ENCODE measurements around the gene CAPN8.

Gene CAPN8

DNA sequence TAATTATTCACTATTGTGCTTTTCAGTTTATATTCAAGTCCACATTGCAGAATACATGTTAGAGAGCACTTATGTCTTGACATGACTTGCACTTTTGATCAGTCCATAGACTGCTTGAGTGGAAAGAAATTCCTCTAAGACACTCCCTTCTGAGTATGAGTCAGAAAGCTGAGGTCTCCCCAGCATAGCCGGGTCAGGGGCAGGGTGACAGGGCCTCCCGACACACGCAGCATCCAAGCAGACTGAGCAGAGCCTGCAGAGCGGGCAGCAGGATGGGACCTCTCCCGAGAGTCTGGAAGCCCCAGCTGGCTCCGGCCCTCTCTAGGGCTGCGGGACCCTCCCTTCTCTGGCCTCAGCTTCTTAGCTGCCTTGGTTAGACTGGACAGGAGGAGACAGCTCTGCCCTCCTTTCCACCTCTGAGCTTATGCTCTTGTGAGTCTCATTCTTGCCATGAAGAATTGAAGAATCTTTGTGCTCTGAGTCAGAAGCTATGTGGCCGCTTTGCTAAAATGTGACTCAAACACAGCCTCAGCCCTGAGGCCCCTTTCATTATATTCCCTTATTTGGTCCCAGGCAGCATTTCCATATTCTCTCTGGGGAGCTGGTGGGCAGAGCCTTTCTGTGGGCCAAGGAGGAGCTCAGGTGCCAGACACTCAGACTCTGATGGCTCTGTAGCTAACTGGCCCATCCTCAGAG is 35.6 kb upstream of the CAPN8 start:
- peak; percentile 91 for DNase-seq

DNA sequence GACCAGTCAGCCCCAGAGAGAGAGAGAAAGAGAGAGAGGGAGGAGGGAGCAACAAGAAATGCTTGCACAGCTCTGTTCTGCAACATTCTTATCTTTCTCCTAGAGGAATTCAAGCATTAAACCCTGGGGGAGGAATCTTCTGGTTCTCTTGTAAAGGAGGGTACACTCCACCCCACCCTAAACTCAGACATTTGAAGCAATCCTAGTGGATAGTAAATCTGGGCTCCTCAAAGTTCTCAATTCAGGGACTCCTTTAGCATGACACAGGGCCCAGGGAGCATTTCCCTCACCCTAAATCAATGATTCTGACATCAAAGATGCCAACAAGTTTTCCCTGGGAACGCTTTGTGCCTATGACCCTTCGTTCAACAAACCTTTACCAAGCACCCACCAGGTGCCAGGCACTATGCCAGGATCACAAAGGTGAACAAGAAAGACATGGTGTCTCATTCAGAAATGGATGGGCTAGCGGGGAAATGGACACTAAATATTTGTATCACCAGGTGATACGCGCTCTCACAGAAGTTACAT is 35.0 kb upstream of the CAPN8 start:
- no peak for DNase-seq

DNA sequence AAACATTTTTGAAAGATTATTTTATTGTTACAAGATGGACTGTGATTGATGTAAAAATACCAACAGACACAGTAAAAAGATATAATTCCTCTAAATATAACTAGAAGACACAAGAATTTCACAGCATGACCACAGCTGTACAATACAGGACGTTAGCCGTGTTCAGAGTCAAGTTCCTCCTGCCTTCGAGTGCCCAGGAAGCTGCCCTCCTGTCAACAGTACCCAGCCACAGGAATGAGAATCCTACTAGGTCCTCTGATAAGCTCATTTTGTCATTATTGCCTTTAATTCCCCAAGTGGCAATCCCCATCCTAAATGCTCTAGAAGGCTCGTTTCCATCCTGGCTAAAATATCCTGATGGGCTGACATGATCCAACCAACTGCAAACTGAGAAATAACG is 30.4 kb upstream of the CAPN8 start:
- DNase-seq: no peak

DNA sequence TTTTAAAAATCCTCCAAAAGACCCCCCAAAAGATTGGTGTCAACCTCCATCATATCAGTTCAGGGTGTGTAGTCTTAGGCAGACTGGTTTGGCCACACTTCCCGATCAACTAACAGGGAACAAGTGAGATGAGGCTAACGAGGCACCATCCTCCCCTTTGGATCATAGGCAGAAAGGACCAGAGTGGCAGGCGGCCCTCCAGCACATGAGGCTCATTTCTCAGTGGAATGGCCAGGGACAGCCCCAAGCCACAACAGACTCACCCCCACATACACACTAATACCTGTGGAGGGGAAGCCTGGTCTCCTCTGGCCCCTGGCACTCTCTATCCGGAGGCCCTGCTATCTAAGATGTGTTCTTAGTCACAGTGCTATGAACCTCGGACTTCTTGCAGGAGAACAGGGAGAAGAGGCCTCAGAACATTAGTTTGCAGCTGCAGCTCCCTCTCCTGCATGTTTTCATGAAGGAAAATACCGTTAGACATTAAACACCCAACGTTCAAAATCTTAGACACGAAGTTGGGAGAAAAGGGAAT is 29.6 kb upstream of the CAPN8 start:
- no peak for DNase-seq

DNA sequence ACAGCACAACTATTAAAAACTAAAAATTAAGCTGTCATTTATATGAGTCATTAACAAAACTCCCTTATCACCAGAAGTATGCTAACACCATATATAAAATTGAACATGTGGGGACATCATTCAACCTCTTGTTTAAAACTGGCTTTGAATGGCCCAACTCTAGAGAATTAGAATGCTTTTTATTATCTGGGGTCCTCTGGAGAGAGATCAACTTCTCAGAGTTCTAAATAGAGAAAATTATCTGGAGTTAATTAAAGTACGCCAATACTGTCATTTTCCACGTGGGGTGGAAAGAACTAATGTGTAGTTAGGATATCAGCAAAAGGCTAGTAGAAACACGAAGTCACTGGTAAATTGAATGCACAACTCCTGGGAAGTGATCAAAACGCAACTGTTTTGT is 25.6 kb upstream of the CAPN8 start:
- DNase-seq: no peak

DNA sequence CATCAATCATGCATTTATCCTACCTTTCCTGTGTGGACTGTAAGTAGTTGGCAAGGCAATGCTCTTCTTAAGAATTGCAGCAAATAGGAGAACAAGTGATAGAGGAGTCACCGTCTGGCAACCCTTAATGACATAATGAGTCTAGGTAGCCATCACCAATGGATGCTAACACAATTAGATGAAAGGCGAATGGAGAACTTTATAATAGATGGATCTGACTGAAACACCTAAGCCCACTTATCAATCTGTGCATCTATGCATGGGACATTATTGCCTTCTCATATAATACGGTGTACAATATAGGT is 18.9 kb upstream of the CAPN8 start:
- DNase-seq: no peak

DNA sequence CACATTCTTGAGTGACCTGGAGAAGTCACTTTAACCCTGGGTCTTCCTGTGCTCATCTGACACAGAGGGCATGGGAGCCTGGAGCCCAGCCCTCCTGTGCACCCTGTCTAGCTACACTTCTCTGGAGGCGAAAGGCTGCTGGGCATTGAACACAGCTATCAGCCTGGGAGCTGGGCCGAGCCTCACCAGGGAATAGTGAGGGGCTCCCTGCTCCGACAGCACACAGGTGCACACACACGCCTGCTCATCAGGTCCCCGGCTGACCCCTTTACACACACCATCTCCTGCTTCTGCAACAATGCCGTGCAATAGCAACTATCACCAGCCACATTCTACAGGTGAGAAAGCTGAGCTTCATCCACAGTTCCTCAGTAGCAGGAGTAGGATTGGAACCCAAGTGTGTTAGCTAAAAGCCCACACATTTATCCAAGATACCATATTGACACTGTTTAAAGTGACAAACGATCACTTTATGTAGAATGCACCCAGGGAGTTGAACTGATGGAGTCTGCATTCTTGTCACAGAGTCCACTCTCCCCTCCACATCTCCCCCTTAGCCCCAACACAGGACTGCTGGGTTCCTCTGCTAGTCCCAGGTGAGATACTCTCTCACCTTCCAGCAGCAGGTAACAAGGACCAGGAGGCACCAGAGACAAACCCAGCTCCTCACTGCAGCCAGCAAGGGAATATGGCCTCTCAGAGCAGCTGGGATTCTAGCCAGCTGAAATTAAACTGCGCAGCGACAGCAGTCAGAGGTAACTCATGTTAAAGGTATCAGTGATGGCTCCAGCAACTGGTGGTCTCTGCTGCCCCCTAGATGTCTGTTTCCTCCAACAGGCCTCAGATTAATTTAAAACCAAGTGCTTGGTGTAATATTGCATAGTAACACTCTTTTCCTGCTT is 18.3 kb upstream of the CAPN8 start:
- DNase-seq: peak; percentile 54

DNA sequence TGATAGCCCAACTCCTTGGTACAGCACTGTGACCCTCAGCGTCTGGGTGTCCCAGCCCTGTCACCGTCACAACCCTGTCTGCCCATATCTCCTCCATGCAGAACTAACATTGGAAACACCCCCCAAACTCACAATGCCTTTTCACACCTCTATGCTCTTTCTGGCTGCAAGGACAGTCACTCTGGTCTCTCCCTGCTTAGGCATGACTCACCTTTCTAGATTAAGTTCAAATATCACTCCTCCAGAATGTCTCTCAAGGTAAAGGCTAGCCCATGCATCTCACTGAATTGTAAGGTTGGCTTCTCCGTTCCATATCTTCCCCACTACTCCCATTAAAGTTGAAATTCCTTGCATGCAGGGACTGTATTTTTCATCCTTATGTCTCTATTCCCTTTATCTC is 17.0 kb upstream of the CAPN8 start:
- DNase-seq: no peak

DNA sequence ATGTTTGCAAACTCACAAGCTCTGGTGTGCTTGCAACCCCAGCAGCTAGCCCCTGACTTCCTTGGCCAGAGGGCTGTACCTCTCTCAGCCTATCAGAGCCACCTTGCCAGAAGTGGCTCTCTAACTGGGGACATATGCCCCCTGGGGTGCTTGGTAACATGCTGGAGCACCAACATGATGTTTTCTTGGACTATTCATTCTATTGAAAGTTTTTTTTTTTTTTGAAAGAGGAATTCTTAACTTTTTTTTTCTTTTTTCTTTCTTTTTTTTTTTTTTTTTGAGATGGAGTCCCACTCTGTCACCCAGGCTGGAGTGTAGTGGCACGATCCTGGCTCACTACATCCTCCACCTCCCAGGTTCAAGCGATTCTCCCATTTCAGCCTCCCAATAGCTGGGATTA is 14.7 kb upstream of the CAPN8 start:
- DNase-seq: no peak

DNA sequence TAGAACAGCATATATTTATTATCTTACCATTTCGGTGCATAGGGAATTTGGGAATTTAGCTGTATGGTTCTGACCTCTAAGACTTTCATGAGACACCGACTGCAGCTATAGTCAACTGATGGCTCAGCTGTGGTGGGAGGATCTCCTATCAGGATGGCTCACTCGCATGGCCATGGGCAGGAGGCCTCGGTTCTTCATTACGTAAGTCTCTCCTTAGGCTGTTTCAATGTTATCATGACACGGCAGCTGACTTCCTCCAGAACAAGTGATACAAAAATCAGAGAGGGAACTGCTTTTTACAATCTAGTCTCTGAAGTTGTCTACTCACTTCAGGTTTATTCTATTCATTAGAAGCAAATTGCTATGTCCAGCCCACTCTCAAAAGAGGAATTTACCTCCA is 13.3 kb upstream of the CAPN8 start:
- DNase-seq: no peak

DNA sequence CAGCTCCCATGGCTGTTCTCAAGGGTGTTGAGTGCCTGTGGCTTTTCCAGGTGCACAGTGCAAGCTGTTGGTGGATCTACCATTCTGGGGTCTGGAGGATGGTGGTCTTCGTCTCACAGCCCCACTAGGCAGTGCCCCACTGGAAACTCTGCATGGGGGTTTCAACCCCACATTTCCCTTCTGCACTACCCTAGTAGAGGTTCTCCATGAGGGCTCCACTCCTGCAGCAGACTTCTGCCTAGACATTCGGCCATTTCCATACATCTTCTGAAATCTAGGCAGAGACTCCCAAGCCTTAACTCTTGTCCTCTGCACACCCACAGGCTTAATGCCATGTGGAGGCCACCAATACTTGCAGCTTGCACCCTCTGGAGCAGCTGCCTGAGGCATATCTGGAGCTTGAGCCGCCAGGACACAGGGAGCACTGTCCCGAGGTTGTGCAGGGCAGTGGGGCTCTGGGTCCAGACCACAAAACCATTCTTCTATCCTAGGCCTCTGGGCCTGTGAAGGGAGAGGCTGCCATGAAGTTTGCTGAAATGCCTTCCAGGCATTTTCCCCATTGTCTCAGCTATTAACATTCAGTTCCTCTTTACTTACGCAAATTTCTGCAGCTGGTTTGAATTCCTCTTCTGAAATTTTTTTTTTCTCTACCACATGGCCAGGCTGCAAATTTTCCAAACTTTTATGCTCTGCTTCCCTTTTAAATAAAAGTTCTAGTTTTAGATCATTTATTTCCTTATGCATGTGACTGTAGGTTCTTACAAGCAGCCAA is 8.8 kb upstream of the CAPN8 start:
- DNase-seq: no peak

DNA sequence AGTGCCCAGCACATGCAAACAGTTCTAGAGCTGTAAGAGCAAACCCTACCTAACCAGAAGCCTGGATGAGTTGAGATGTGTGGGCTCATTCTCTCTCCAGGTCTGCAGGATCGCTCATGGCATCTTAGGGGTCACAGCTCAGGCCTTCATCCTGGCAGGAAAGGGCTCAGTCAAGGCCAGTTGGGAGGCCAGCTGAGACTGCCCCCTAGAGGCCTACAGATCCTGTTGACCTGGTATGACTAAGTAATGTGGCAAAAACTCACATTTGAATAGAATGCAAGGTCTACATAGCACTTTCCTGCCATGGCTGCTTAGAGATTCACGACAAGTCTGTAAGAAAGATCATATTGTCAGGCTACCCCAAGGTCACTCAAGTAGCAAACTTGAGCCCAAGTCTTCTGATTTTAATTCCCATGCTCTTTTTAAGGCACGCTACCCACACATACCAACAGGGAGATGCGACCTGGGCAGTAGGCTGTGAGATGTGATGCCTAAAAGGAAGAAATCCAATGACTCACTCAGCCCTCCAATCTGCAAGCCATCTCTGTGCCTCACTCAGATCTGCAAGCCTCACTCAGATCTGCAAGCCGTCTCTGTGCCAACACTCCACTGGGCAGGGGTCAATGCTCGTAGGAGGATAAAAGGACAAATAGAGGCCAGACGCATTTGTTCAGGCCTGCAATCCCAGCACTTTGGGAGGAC is 5.1 kb upstream of the CAPN8 start:
- no peak for DNase-seq

DNA sequence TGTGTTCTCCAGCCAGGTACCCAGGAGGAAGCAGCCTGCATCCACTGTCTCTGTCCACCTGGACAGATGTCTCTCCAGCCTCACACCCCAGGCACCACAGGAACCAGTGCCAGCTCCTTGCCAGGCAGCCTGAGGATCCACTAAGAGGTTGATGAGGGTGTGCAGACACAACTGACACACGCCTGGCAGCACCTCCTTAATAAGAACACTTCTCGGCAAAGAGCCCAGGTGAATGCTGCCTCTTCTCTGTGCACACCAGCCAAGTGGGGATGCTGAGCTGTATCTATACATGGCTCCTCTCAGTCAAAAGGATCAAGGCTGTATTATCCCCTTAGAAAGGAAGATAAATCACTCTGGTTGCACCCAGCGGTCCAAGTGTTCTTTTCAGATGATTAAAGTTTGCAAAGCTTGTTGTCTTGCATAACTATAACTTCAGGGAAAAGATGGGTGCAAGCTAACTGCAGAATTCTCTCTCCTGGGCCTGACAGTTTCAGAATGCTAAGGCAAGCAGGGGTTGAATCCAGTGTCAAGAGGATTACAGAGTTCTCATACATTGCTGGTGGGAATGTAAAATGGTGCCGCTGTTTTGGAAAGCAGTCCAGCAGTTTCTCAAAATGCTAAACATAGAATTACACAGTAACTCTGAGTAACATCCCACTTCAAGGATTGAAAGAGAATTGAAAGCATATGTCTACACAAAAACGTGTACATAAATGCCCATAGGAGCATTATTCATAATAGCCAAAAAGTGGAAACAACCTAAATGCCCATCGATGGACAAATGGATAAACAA is 3.7 kb upstream of the CAPN8 start:
- no peak for DNase-seq

DNA sequence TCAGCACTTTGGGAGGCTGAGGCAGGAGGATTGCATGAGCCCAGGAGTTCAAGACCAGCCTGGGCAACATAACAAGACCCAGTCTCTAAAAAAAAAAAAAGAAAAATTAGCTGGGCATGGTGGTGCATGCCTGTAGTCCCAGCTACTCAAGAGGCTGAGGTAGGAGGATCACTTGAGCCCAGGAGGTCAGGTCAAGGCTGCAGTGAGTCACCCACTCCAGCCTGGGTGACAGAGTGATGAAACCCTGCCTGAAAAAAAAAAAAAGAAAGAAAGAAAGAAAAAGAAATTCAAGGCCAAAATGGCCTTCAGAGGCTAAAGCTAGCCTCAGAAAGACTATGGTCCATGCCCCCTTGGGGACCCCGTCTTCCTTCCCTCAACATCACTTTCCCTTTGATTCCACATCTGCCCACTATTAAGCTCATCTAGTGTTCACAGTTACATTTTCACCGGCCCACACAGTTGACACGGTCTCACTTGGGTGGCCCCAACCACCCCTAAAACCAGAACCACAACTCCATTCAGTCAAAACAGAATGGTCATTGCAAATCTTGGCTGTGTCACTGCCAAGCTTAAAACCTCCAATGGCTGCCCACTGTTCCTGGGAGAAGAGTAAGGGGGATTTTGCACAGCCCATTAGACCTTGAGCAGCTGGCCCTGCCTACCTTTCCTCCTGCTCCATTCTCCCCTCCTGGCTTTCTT is 2.1 kb upstream of the CAPN8 start:
- DNase-seq: no peak

DNA sequence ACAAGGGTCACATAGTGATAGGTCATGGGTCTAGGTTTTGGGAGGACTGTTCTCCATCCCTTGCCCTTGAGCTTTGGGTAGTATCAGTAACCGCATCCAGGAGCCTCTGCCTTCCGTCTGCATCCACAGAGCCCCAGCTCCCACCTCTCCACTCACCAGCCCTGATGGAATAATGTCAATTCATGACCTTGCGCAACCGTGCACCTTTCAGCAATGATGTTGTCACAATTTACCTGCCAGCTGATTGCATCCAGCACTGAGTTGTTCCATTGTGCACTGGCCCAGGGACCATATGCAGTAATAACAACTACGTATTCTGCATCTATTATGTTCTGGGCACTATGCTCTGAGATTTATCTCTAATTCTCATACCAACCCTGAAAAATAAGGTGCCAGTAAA is 1.4 kb downstream of the CAPN8 start:
- DNase-seq: no peak

DNA sequence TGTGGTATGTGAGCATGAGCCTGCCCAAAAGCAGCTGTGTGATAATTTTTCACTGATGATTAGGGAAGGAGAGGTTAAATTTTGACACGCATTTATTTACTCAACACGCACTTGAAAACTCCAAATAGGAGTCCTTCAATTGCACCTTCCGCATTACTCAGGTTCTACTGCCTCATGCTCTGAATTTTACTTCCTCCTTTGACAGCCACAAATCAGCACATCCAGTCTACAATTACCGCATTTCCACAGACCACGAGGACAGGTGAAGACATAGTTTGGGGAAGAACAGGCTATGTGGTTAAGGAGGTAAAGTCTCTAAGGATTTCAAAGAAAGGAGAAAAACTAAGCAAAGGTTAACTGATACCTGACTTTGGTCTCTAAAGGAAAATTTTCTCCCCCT is 2.6 kb downstream of the CAPN8 start:
- DNase-seq: no peak

DNA sequence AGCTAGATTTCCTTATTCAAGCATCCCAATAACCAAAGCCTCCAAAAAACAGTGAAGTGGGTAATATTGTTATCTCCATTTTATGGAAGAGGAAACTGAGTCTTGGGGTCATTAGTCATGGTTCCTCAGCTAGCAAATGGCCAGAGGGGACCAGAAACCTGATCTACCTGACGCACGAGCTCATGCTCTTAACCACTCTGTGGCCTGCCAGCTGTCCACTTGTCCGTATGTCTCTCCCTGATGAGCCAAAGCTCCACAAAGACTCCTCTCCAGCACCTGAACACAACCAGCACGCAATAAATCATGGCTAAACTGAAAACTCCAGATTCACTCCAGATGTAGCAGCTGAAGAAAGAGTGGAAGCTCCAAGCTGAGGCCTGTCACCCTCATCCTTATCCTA is 5.8 kb downstream of the CAPN8 start:
- DNase-seq: no peak

DNA sequence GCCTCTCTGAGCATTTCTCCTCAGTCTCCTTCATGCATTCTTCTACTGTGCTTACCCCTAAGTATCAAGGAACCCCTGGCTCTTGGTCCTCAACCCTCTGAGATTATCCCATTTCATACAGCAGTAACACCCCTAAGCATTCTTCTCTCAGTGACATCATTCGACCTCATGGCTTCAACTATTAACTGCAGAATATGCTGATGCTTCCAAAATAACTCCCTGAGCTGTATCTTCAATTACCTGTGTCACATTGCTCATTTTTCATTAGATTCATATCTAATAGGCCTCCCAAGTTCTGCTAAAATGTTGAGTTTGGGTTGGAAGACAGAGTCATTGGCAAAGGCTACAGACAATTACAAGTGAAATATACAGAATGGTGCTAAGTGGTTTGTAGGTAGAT is 7.5 kb downstream of the CAPN8 start:
- no peak for DNase-seq

DNA sequence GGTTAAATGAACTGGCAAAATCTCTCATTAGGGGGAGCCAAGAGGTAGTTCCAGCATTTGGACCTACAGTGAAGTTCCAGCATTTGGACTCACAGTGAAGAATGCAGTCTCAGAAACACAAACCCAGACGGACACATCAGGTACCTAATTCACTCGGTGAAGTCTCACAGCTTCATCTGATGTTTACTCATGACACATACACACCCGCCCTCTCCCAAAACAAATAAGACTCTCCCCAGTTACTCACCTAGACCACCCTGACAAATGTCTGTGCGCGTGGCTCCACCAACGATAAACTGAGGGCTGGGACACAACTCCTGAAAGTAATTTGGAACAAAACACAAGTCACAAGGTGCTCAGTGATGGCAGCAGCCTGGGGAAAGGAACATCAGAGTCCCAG is 11.4 kb downstream of the CAPN8 start:
- DNase-seq: no peak

DNA sequence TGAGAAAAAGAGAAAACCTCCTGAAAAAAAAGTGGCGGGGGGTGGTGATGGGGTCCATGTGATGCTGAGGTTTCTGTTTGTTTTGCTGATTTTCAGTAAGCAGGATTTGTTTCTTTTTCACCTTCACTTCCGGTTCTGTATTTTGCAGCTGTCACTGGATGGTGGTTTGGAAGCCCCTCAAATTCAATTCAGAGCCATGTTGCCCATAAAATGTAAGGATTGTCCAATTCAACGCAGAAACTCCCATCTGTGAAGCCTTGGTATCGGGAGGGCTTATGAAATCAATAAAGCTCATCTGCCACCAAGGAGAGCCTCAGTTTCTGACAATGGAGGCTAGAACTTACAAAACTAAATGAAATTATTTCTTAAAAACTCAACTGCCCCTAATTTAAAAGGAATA is 12.1 kb downstream of the CAPN8 start:
- DNase-seq: no peak

DNA sequence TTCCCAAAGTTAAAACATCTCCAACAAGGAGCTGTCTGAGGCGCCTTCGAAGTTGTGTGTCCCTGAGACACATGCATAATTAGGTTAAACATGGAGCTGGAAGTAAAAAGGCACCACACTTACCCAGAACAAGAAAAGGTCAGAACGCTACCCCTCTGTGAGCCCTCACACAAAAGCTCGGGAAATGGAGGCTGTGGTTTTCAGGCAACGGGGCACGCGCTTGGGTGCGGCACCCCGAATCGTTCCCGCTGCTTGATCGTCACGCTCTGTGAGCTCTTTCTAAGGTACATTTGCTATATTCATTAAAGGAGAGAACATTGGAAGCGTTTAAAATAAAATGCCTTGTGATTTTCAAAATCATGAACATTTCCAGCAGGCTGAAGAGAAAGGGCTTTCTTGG is 12.5 kb downstream of the CAPN8 start:
- DNase-seq: no peak
